ENCODE results near the gene SYP. TPM values are rescaled to one million over a fixed set of nuclear protein-coding genes. Genes with fewer than 3 reads are reported as not detected.
A peak's percentile ranks its signal among the peaks of the same experiment; 100 is the strongest.

Gene SYP
- total and polyA plus RNA-seq, 9 of the 15 experiments (the other 6 are each of a cell fraction or from before 2014, with no cell fraction given): 0.48 to 5.1 (median 2.6) TPM

- TF ChIP-seq MEIS2 (IDR thresholded peaks at IDR 0.05; ENCODE audit: partially characterized antibody) (peak; percentile 58), HOXB6 (CRISPR knock-in tag; IDR thresholded peaks at IDR 0.05; ENCODE audit: borderline replicate concordance) (no peak), ERF (CRISPR knock-in tag; IDR thresholded peaks at IDR 0.05) (peak; percentile 8; the same call in 1 of the 2 replicates), HMGN3 (IDR thresholded peaks at IDR 0.05; ENCODE audit: borderline replicate concordance, extremely low read depth, insufficient read length, low read depth, low read length) (peak; percentile 61), RFX7 (CRISPR knock-in tag; IDR thresholded peaks at IDR 0.05) (no peak), ELK3 (CRISPR knock-in tag; IDR thresholded peaks at IDR 0.05) (no peak), ILF3 (IDR thresholded peaks at IDR 0.05; ENCODE audit: borderline replicate concordance) (no peak), BACH1 (tag; IDR thresholded peaks at IDR 0.05) (0 out of 2 replicates have a peak, but pooled peaks have one; percentile 18), MCM5 (IDR thresholded peaks at IDR 0.05; ENCODE audit: low read depth) (no peak), MYC (IDR thresholded peaks at IDR 0.05; ENCODE audit: low read depth, low read length) (peak; percentile 39; the same call in 1 of the 2 replicates), MYC (CRISPR knock-in tag; IDR thresholded peaks at IDR 0.05; ENCODE audit: borderline replicate concordance, low read depth) (no peak)
- TF ChIP-seq, protein P1, sequence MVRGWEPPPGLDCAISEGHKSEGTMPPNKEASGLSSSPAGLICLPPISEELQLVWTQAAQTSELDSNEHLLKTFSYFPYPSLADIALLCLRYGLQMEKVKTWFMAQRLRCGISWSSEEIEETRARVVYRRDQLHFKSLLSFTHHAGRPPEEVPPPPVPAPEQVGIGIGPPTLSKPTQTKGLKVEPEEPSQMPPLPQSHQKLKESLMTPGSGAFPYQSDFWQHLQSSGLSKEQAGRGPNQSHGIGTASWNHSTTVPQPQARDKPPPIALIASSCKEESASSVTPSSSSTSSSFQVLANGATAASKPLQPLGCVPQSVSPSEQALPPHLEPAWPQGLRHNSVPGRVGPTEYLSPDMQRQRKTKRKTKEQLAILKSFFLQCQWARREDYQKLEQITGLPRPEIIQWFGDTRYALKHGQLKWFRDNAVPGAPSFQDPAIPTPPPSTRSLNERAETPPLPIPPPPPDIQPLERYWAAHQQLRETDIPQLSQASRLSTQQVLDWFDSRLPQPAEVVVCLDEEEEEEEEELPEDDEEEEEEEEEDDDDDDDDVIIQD (CRISPR knock-in tag; IDR thresholded peaks at IDR 0.05): no peak
- TF ChIP-seq, protein P2, sequence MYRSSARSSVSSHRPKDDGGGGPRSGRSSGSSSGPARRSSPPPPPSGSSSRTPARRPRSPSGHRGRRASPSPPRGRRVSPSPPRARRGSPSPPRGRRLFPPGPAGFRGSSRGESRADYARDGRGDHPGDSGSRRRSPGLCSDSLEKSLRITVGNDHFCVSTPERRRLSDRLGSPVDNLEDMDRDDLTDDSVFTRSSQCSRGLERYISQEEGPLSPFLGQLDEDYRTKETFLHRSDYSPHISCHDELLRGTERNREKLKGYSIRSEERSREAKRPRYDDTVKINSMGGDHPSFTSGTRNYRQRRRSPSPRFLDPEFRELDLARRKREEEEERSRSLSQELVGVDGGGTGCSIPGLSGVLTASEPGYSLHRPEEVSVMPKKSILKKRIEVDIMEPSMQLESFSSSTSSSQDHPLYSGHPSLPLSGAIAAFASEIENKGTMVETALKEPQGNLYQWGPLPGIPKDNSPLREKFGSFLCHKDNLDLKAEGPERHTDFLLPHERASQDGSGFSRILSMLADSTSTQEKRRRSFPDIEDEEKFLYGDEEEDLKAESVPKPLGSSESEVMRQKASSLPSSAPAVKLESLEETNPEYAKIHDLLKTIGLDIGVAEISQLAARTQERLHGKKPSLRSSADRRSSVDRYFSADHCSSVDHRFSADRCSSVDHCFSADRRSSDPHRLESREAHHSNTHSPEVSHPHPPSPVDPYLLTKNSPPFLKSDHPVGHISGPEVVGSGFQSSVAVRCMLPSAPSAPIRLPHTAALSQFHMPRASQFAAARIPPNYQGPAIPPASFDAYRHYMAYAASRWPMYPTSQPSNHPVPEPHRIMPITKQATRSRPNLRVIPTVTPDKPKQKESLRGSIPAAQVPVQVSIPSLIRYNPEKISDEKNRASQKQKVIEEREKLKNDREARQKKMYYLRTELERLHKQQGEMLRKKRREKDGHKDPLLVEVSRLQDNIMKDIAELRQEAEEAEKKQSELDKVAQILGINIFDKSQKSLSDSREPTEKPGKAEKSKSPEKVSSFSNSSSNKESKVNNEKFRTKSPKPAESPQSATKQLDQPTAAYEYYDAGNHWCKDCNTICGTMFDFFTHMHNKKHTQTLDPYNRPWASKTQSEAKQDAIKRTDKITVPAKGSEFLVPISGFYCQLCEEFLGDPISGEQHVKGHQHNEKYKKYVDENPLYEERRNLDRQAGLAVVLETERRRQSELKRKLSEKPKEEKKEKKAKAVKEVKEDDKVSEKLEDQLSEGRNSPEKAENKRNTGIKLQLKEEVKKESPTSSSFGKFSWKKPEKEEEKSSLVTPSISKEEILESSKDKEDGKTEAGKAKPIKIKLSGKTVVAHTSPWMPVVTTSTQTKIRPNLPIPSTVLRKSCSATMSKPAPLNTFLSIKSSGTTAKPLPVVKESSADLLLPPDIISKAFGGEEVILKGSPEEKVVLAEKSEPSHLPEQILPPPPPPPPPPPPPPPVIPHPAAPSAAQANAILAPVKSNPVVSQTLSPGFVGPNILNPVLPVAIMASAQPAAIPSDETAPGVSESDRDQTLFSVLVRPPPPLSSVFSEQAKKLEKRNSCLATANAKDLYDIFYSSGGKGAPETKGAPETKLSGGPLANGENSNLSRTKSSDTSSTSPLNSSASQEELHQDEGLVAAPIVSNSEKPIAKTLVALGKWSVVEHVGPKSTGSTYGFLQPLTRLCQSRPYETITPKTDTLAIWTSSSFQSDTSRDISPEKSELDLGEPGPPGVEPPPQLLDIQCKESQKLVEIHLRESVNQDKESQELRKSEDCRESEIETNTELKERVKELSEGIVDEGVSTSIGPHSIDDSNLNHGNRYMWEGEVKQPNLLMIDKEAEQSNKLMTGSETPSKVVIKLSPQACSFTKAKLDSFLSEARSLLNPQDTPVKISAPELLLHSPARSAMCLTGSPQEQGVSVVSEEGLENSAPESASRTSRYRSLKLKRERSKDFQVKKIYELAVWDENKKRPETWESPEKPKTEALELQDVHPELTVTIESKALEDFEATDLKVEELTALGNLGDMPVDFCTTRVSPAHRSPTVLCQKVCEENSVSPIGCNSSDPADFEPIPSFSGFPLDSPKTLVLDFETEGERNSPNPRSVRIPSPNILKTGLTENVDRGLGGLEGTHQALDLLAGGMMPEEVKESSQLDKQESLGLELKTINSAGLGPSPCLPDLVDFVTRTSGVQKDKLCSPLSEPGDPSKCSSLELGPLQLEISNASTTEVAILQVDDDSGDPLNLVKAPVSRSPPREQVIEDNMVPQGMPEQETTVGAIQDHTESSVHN (IDR thresholded peaks at IDR 0.05; ENCODE audit: borderline replicate concordance in 1 of 2, low read depth in 1 of 2): peak in 1 of 2 experiments; percentile 71; a peak in 2 of 4 replicates
Observed at GRCh38 chrX:49166914-49167739, 32.9 kb downstream of the SYP start (continued).
